ENCODE measurements around the gene SKP1. TPM values are rescaled to one million over a fixed set of nuclear protein-coding genes. Genes with fewer than 3 reads are reported as not detected.

SKP1 gene
- total and polyA plus RNA-seq, 10 of the 15 experiments (the other 5 are each of a cell fraction or from before 2014, with no cell fraction given) = 100 to 1,686 (median 519) TPM

DNA sequence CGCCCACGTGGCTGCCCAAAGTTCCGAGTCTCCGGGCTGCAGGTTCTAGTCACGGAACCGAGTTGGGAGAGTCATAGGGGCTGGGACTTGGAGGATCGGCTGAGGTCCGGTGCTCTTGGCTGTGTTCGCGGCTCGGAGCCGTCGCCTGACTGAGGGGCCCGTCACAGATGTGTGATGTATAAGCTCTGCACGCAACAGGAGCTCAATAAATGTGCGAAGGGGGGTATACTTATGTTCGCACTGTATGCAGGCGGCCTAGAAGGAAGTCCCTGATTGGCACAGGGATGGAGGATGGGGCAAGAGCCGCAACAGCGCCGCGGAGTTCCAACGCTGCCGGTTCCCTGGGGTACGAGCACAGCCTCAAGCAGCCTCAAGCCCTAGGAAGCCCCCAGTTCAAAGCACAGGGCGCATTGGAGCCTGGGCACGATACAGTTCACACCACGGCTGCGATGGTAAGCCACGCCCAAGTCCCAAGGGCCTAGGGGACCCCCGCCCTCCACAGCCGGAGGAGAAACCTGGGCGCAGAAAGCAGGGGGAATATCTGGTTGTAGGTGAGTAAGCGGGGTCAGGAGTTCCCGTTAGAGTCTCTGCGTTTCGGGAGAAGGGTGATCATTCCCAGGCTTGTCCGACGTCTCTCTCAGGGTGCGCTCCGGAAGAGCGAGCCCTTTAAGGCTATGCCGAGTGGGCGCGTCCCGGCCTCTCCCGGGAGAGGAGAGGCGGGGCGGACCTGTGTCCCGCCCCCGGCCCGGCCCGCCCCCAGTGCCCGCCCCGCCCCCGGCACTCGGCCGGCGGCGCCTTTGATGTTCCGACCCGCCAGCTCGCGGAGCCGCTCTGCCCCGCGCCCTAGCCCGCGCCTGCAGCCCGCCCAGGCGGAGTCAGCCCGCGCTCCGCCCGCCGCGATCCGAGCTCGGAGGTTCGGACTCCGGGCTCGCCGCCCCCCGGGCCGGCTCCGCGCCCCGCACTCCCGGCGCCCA lies 62.6 kb downstream of the SKP1 start, which contains the start of gene TCF7 (continued):
- TF ChIP-seq, protein P1, sequence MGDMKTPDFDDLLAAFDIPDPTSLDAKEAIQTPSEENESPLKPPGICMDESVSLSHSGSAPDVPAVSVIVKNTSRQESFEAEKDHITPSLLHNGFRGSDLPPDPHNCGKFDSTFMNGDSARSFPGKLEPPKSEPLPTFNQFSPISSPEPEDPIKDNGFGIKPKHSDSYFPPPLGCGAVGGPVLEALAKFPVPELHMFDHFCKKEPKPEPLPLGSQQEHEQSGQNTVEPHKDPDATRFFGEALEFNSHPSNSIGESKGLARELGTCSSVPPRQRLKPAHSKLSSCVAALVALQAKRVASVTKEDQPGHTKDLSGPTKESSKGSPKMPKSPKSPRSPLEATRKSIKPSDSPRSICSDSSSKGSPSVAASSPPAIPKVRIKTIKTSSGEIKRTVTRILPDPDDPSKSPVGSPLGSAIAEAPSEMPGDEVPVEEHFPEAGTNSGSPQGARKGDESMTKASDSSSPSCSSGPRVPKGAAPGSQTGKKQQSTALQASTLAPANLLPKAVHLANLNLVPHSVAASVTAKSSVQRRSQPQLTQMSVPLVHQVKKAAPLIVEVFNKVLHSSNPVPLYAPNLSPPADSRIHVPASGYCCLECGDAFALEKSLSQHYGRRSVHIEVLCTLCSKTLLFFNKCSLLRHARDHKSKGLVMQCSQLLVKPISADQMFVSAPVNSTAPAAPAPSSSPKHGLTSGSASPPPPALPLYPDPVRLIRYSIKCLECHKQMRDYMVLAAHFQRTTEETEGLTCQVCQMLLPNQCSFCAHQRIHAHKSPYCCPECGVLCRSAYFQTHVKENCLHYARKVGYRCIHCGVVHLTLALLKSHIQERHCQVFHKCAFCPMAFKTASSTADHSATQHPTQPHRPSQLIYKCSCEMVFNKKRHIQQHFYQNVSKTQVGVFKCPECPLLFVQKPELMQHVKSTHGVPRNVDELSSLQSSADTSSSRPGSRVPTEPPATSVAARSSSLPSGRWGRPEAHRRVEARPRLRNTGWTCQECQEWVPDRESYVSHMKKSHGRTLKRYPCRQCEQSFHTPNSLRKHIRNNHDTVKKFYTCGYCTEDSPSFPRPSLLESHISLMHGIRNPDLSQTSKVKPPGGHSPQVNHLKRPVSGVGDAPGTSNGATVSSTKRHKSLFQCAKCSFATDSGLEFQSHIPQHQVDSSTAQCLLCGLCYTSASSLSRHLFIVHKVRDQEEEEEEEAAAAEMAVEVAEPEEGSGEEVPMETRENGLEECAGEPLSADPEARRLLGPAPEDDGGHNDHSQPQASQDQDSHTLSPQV (IDR thresholded peaks at IDR 0.05) = no peak
- TF ChIP-seq NR2F1 (conservative IDR thresholded peaks at IDR 0.05) (no peak; the same call in 1 of the 2 replicates), GATAD2B (conservative IDR thresholded peaks at IDR 0.05; ENCODE audit: low read depth) (peak; percentile 30; the same call in 1 of the 2 replicates), ATF7 (IDR thresholded peaks at IDR 0.05; ENCODE audit: low read depth) (0 out of 2 replicates have a peak, but pooled peaks have one; percentile 27), POLR2AphosphoS2 (IDR thresholded peaks at IDR 0.05; ENCODE audit: low read depth, low read length) (0 out of 2 replicates have a peak, but pooled peaks have one; percentile 20), RCOR1 (conservative IDR thresholded peaks at IDR 0.05; ENCODE audit: low read depth, low read length) (no peak), SREBF1 (IDR thresholded peaks at IDR 0.05; ENCODE audit: low read length) (no peak), NFXL1 (IDR thresholded peaks at IDR 0.05; ENCODE audit: borderline replicate concordance) (no peak), GABPA (IDR thresholded peaks at IDR 0.05; ENCODE audit: low read depth) (no peak)
- TF ChIP-seq, protein P2, sequence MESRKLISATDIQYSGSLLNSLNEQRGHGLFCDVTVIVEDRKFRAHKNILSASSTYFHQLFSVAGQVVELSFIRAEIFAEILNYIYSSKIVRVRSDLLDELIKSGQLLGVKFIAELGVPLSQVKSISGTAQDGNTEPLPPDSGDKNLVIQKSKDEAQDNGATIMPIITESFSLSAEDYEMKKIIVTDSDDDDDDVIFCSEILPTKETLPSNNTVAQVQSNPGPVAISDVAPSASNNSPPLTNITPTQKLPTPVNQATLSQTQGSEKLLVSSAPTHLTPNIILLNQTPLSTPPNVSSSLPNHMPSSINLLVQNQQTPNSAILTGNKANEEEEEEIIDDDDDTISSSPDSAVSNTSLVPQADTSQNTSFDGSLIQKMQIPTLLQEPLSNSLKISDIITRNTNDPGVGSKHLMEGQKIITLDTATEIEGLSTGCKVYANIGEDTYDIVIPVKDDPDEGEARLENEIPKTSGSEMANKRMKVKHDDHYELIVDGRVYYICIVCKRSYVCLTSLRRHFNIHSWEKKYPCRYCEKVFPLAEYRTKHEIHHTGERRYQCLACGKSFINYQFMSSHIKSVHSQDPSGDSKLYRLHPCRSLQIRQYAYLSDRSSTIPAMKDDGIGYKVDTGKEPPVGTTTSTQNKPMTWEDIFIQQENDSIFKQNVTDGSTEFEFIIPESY (IDR thresholded peaks at IDR 0.05) = 0 out of 2 replicates have a peak, but pooled peaks have one; percentile 35
- TF ChIP-seq, protein P3, sequence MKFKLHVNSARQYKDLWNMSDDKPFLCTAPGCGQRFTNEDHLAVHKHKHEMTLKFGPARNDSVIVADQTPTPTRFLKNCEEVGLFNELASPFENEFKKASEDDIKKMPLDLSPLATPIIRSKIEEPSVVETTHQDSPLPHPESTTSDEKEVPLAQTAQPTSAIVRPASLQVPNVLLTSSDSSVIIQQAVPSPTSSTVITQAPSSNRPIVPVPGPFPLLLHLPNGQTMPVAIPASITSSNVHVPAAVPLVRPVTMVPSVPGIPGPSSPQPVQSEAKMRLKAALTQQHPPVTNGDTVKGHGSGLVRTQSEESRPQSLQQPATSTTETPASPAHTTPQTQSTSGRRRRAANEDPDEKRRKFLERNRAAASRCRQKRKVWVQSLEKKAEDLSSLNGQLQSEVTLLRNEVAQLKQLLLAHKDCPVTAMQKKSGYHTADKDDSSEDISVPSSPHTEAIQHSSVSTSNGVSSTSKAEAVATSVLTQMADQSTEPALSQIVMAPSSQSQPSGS (IDR thresholded peaks at IDR 0.05; ENCODE audit: low read length) = no peak
- TF ChIP-seq, protein P4, sequence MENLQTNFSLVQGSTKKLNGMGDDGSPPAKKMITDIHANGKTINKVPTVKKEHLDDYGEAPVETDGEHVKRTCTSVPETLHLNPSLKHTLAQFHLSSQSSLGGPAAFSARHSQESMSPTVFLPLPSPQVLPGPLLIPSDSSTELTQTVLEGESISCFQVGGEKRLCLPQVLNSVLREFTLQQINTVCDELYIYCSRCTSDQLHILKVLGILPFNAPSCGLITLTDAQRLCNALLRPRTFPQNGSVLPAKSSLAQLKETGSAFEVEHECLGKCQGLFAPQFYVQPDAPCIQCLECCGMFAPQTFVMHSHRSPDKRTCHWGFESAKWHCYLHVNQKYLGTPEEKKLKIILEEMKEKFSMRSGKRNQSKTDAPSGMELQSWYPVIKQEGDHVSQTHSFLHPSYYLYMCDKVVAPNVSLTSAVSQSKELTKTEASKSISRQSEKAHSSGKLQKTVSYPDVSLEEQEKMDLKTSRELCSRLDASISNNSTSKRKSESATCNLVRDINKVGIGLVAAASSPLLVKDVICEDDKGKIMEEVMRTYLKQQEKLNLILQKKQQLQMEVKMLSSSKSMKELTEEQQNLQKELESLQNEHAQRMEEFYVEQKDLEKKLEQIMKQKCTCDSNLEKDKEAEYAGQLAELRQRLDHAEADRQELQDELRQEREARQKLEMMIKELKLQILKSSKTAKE (IDR thresholded peaks at IDR 0.05; ENCODE audit: low read depth, poor library complexity, severe bottlenecking) = no peak
- TF ChIP-seq, protein P5, sequence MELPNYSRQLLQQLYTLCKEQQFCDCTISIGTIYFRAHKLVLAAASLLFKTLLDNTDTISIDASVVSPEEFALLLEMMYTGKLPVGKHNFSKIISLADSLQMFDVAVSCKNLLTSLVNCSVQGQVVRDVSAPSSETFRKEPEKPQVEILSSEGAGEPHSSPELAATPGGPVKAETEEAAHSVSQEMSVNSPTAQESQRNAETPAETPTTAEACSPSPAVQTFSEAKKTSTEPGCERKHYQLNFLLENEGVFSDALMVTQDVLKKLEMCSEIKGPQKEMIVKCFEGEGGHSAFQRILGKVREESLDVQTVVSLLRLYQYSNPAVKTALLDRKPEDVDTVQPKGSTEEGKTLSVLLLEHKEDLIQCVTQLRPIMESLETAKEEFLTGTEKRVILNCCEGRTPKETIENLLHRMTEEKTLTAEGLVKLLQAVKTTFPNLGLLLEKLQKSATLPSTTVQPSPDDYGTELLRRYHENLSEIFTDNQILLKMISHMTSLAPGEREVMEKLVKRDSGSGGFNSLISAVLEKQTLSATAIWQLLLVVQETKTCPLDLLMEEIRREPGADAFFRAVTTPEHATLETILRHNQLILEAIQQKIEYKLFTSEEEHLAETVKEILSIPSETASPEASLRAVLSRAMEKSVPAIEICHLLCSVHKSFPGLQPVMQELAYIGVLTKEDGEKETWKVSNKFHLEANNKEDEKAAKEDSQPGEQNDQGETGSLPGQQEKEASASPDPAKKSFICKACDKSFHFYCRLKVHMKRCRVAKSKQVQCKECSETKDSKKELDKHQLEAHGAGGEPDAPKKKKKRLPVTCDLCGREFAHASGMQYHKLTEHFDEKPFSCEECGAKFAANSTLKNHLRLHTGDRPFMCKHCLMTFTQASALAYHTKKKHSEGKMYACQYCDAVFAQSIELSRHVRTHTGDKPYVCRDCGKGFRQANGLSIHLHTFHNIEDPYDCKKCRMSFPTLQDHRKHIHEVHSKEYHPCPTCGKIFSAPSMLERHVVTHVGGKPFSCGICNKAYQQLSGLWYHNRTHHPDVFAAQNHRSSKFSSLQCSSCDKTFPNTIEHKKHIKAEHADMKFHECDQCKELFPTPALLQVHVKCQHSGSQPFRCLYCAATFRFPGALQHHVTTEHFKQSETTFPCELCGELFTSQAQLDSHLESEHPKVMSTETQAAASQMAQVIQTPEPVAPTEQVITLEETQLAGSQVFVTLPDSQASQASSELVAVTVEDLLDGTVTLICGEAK (IDR thresholded peaks at IDR 0.05; ENCODE audit: borderline replicate concordance) = no peak; the same call in 1 of the 2 replicates

Data from GM12878 (cell line).